DND-41 (cell line): Measurements from ENCODE around the gene CDK15.
"Not testable (repeated sequence)": the region's sequence is repeated elsewhere in the genome, so short reads cannot be mapped to it uniquely, and the experiment has no call there.

Experiments used
- ATAC-seq: fragments of 200-7000 bp; cut with Tn5 transposase; 3 replicates; pipeline ENCODE4 v1.9.1; 2021; ENCODE audit warnings: low read depth; ENCODE audit not compliant: insufficient read depth
- DNase-seq: peaks from one replicate; pipeline ENCODE4 v3.0.0-alpha.2; 2020
- H2AFZ ChIP-seq: 2 replicates; pipeline ENCODE4 v1.6.0; 2012; ENCODE audit warnings: low read depth, low read length
- H3K27ac ChIP-seq: 2 replicates; pipeline ENCODE4 v1.5.1; 2012; ENCODE audit warnings: low read length, inconsistent platforms
- H3K27me3 ChIP-seq: fragments of 200-600 bp; sonication (generic); 2 replicates; pipeline ENCODE4 v1.6.0; 2012; ENCODE audit warnings: low read length, mild to moderate bottlenecking, inconsistent platforms; ENCODE audit not compliant: insufficient read depth, poor library complexity
- H3K36me3 ChIP-seq: 2 replicates; pipeline ENCODE4 v1.5.1; 2012; ENCODE audit warnings: low read length, inconsistent platforms; ENCODE audit not compliant: insufficient read depth
- H3K4me1 ChIP-seq: 2 replicates; pipeline ENCODE4 v1.5.1; 2012; ENCODE audit warnings: mild to moderate bottlenecking, low read length; ENCODE audit not compliant: insufficient read depth
- H3K4me2 ChIP-seq: 2 replicates; pipeline ENCODE4 v1.6.0; 2012; ENCODE audit warnings: mild to moderate bottlenecking, moderate library complexity, low read length, inconsistent platforms; ENCODE audit not compliant: insufficient read depth
- H3K4me3 ChIP-seq, 2 experiments: fragments of 200-600 bp in 1 of 2; shearing (Covaris generic) in 1 of 2; 2 replicates each; pipeline ENCODE4 v1.5.1; 2012 to 2016; ENCODE audit warnings: inconsistent platforms in 2 of 2, low read length in 2 of 2, mild to moderate bottlenecking in 2 of 2, low read depth in 1 of 2, moderate library complexity in 1 of 2
- H3K79me2 ChIP-seq: 2 replicates; pipeline ENCODE4 v1.6.0; 2012; ENCODE audit warnings: low read length, inconsistent platforms; ENCODE audit not compliant: insufficient read depth
- H3K9ac ChIP-seq: 2 replicates; pipeline ENCODE4 v1.6.0; 2012; ENCODE audit warnings: low read depth, mild to moderate bottlenecking, inconsistent platforms, low read length, moderate library complexity
- H3K9me3 ChIP-seq: 2 replicates; pipeline ENCODE4 v1.5.1; 2012; ENCODE audit warnings: low read length, moderate library complexity, mild to moderate bottlenecking, inconsistent platforms; ENCODE audit not compliant: insufficient read depth, severe bottlenecking
- H4K20me1 ChIP-seq: 2 replicates; pipeline ENCODE4 v1.6.0; 2012; ENCODE audit warnings: low read length; ENCODE audit not compliant: insufficient read depth
- CTCF ChIP-seq: IDR thresholded peaks from 2 replicates; pipeline ENCODE4 v1.5.1; 2012; ENCODE audit warnings: borderline replicate concordance, low read length, moderate library complexity, mild to moderate bottlenecking; ENCODE audit not compliant: poor library complexity, severe bottlenecking; ENCODE audit errors: extremely low read depth
- EZH2 ChIP-seq: IDR thresholded peaks from 3 replicates; pipeline ENCODE4 v1.6.1; 2012; ENCODE audit warnings: borderline replicate concordance, low read depth, mild to moderate bottlenecking, moderate library complexity, low read length, inconsistent platforms; ENCODE audit not compliant: severe bottlenecking

Gene CDK15

GRCh38 chr2:201798252-201798913 lies 8.0 kb upstream of the CDK15 start:
- H3K4me2 ChIP-seq = no peak overlapping the region
- no peak for ATAC-seq
- H3K9ac ChIP-seq = no peak overlapping the region
- no peak for DNase-seq
- no peaks in the 10 kb centered on the region for H3K9me3 ChIP-seq
- H3K27me3 ChIP-seq = peaks cover 3% of the 10 kb centered on the region
- no peaks in the 10 kb centered on the region for H4K20me1 ChIP-seq
- no peaks in the 10 kb centered on the region for H3K79me2 ChIP-seq
- H3K27ac ChIP-seq = no peak overlapping the region
- H3K4me1 ChIP-seq = no peaks in the 10 kb centered on the region
- TF ChIP-seq CTCF = no peak
- H3K36me3 ChIP-seq = no peaks in the 10 kb centered on the region
- H2AFZ ChIP-seq = no peak overlapping the region
- H3K4me3 ChIP-seq = no peak overlapping the region

GRCh38 chr2:201798914-201799285 lies 7.4 kb upstream of the CDK15 start:
- not testable (repeated sequence) for H3K79me2 ChIP-seq, H3K4me3 ChIP-seq, ATAC-seq, H3K9ac ChIP-seq, H3K36me3 ChIP-seq, H3K27me3 ChIP-seq, DNase-seq, H3K27ac ChIP-seq, H4K20me1 ChIP-seq, H3K4me2 ChIP-seq, H3K9me3 ChIP-seq, H3K4me1 ChIP-seq, H2AFZ ChIP-seq
- TF ChIP-seq CTCF = peak; percentile 38

GRCh38 chr2:201807452-201807999 lies 1.2 kb downstream of the CDK15 start:
- no peaks in the 10 kb centered on the region for H3K79me2 ChIP-seq
- H3K36me3 ChIP-seq = no peaks in the 10 kb centered on the region
- no peak for ATAC-seq
- H3K9ac ChIP-seq = no peak overlapping the region
- TF ChIP-seq CTCF (no peak), EZH2 (no peak)
- no peaks in the 10 kb centered on the region for H4K20me1 ChIP-seq
- H2AFZ ChIP-seq = no peak overlapping the region
- no peak for DNase-seq
- no peak overlapping the region for H3K27ac ChIP-seq
- no peak overlapping the region for H3K4me3 ChIP-seq
- H3K4me2 ChIP-seq = no peak overlapping the region
- no peaks in the 10 kb centered on the region for H3K4me1 ChIP-seq
- H3K9me3 ChIP-seq = no peaks in the 10 kb centered on the region
- H3K27me3 ChIP-seq = peaks cover 11% of the 10 kb centered on the region

- no peak overlapping the region for H3K4me2 ChIP-seq
- H3K4me1 ChIP-seq = no peaks in the 10 kb centered on the region
- no peak overlapping the region for H3K9ac ChIP-seq
- no peak overlapping the region for H2AFZ ChIP-seq
- ATAC-seq (no peak), DNase-seq (no peak)
- TF ChIP-seq CTCF (no peak), EZH2 (no peak)
- H4K20me1 ChIP-seq = no peaks in the 10 kb centered on the region
- peaks cover 14% of the 10 kb centered on the region for H3K27me3 ChIP-seq
- H3K36me3 ChIP-seq = no peaks in the 10 kb centered on the region
- no peak overlapping the region for H3K4me3 ChIP-seq
- no peaks in the 10 kb centered on the region for H3K9me3 ChIP-seq
- no peak overlapping the region for H3K27ac ChIP-seq
- no peaks in the 10 kb centered on the region for H3K79me2 ChIP-seq
These were observed 1.7 kb downstream of the CDK15 start for GRCh38 chr2:201808027-201808426.
